RWPE2 (cell line): ENCODE results near the gene LRRN4CL.
A peak's percentile ranks its signal among the peaks of the same experiment; 100 is the strongest.

Experiments
- ATAC-seq: fragments of 200-7000 bp; cut with Tn5 transposase; 3 replicates; pipeline ENCODE4 v1.9.1; 2021; ENCODE audit warnings: low read depth
- DNase-seq: peaks from one replicate; pipeline ENCODE4 v3.0.0-alpha.2; 2020; ENCODE audit warnings: low spot score
- H3K27ac ChIP-seq: fragments of 450-650 bp; 2 replicates; pipeline ENCODE4 v1.5.1; 2017; ENCODE audit warnings: mild to moderate bottlenecking; ENCODE audit not compliant: poor library complexity, severe bottlenecking
- H3K27me3 ChIP-seq: fragments of 250-450 bp; sonication (Bioruptor Pico); 2 replicates; pipeline ENCODE4 v1.5.1; 2021; ENCODE audit warnings: mild to moderate bottlenecking, moderate library complexity; ENCODE audit not compliant: insufficient read depth, poor library complexity, severe bottlenecking
- H3K36me3 ChIP-seq: fragments of 250-450 bp; sonication (Bioruptor Pico); 2 replicates; pipeline ENCODE4 v1.5.1; 2020; ENCODE audit warnings: low read depth, mild to moderate bottlenecking, moderate library complexity
- H3K4me1 ChIP-seq: fragments of 250-450 bp; sonication (Bioruptor Pico); 2 replicates; pipeline ENCODE4 v1.5.1; 2021; ENCODE audit warnings: mild to moderate bottlenecking, moderate library complexity; ENCODE audit not compliant: insufficient read depth, poor library complexity, severe bottlenecking
- H3K4me3 ChIP-seq: fragments of 250-450 bp; sonication (Bioruptor Pico); 2 replicates; pipeline ENCODE4 v1.5.1; 2021; ENCODE audit warnings: mild to moderate bottlenecking, moderate library complexity; ENCODE audit not compliant: severe bottlenecking
- H3K9me3 ChIP-seq: fragments of 250-450 bp; sonication (Bioruptor Pico); 2 replicates; pipeline ENCODE4 v1.5.1; 2021; ENCODE audit warnings: mild to moderate bottlenecking, moderate library complexity; ENCODE audit not compliant: severe bottlenecking
- TF ChIP-seq, protein P1 (sequence below): fragments of 450-650 bp; IDR thresholded peaks from one replicate; pipeline ENCODE4 v1.5.1; 2017; ENCODE audit warnings: mild to moderate bottlenecking, moderate library complexity; ENCODE audit not compliant: poor library complexity, severe bottlenecking

The LRRN4CL gene

DNA sequence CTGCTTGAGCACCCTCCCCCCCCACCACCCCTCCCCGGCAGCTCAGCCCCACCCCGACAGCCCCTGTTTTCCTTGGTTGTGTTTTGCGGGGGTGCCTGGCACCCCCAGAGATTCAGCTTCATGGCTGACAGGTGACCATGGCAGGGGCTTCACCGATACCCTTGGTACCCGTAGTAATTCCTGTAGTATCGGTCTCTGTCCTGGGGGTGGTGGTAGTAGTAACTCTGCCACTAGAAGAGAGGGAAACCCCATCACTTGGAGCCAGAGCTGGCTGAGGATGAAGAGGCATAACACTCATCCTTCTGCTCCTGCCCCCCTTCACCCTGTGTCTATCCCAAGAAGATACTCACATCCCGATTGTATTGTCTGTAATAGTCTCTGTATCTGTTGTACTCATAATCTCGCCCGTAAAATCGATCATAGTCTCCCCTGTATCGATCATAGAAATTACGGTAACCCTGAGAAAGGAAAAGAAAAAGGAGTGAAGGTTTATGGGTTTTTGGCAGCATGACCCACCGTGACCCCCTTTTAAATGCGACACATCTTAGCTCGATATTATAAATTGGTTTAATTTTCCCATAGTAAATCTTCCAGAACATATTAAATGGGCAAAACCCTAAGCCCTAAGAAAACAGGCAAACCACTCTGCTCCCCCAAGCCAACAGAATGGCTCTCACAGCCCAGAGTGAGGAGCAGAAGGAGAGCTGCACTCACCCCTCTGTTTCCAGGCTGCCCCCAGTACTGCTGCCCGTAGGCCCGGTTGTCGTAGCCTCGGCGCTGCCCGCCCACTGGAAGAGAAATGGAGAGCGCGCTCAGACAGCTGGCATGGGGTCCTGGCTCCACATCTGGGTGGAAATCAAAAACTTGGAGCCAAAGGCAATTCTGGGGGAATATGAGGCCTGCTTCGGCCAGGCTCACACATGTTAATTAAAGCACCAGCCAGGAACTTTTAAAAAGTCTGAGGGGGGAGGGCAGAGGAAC, 26.1 kb upstream of the LRRN4CL start:
- no peaks in the 10 kb centered on the region for H3K4me1 ChIP-seq

DNA sequence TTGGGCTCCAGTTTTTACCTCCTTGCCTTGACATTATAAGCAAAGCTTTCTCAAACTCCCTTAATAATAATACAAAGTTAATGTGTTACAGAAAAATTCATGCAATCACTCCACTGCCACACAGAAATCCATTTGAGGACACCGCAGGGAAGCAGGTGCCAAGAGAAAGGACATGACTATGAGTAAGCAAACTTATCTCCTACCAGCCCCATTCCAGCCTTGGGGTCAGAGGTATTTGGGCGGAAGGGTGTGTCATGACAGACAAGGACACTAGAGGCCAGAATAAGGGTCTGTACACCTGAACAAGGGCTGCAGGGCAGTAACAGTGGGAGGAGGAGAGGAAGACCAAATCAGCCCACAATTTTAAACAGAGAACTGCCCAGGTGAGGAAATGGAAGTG, 24.0 kb upstream of the LRRN4CL start:
- ATAC-seq, result no peak
- H3K36me3 ChIP-seq, result peaks cover 76% of the 10 kb centered on the region
- H3K4me1 ChIP-seq, result no peaks in the 10 kb centered on the region
- H3K27me3 ChIP-seq, result no peaks in the 10 kb centered on the region
- TF ChIP-seq, protein P1, sequence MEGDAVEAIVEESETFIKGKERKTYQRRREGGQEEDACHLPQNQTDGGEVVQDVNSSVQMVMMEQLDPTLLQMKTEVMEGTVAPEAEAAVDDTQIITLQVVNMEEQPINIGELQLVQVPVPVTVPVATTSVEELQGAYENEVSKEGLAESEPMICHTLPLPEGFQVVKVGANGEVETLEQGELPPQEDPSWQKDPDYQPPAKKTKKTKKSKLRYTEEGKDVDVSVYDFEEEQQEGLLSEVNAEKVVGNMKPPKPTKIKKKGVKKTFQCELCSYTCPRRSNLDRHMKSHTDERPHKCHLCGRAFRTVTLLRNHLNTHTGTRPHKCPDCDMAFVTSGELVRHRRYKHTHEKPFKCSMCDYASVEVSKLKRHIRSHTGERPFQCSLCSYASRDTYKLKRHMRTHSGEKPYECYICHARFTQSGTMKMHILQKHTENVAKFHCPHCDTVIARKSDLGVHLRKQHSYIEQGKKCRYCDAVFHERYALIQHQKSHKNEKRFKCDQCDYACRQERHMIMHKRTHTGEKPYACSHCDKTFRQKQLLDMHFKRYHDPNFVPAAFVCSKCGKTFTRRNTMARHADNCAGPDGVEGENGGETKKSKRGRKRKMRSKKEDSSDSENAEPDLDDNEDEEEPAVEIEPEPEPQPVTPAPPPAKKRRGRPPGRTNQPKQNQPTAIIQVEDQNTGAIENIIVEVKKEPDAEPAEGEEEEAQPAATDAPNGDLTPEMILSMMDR, result no peak
- H3K9me3 ChIP-seq, result no peaks in the 10 kb centered on the region
- H3K27ac ChIP-seq, result no peak overlapping the region
- no peak for DNase-seq
- no peak overlapping the region for H3K4me3 ChIP-seq

More for the DNA sequence above, 26.1 kb upstream of the LRRN4CL start:
- Histone ChIP-seq H3K9me3 (no peaks in the 10 kb centered on the region), H3K4me3 (no peak overlapping the region), H3K36me3 (peaks cover 92% of the 10 kb centered on the region), H3K27ac (no peak overlapping the region), H3K27me3 (no peaks in the 10 kb centered on the region)
- ATAC-seq, result no peak
- TF ChIP-seq, protein P1, result no peak
- no peak for DNase-seq

DNA sequence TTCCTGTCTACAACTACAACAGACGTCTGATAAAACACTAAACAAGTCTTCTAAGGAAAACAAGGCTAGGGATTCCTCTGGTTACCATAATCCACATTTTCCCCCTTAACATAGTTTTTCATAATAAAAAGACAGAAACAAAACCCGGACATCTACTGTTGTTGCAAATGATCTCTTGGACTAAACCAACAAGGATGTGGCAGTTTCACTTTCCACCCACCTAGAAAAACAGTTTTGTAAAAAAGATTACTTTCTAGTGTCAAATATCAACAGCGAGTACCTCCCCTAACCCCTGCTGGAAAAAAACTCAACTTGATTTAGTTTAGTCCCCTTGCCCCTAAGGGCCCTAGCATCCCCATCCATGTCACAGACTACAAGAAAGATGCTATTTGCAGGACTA, 23.5 kb upstream of the LRRN4CL start:
- Histone ChIP-seq H3K4me3 (no peak overlapping the region), H3K9me3 (no peaks in the 10 kb centered on the region), H3K27ac (no peak overlapping the region), H3K4me1 (no peaks in the 10 kb centered on the region), H3K27me3 (no peaks in the 10 kb centered on the region), H3K36me3 (peaks cover 71% of the 10 kb centered on the region)
- TF ChIP-seq, protein P1, result no peak
- ATAC-seq (no peak), DNase-seq (no peak)

DNA sequence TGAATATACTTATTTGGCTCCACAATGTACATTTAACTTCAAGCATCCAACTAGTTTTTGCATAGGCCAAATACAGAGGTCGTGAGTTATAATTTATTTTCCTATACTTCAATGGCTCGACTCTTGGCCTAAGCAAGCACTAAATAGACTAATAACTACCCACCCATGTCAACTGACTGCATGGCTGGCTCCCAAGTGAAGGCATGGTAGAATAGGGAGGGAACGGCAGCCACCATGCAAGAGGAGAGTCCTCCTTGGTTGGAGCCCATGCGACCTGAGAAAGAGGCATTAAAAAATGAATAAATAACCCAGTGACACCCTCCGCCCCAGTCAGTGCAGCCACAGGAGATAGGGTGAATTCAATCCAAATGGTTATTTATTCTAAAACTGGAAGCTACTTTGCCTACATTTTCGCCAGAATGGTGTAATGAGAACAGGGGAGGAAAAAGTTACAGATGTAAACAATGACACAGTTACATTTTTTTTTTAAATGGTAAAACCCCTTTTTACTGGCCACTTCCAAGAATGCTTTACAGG, 23.0 kb upstream of the LRRN4CL start:
- TF ChIP-seq, protein P1, result no peak
- no peak overlapping the region for H3K27ac ChIP-seq

DNA sequence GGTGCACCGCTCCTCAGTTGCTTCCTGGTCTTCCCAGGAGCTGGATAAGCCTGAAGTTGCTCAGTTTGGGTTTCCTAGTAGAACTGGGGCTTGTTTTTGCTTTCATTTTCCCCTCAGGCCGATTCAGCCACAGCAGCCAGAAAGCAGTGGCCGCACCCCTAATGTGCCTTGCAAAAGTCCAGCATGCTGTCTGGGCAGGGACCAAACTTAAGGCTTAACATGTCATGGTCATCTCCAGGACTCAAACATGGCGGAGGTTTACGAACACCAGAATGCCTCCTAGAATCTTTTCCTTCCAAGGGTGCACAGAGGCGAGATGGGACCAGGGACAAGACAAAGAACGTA, 20.6 kb upstream of the LRRN4CL start:
- Histone ChIP-seq H3K36me3 (peaks cover 44% of the 10 kb centered on the region), H3K4me1 (peaks cover 2% of the 10 kb centered on the region), H3K4me3 (peak overlapping the region; percentile 41), H3K27me3 (no peaks in the 10 kb centered on the region), H3K27ac (peak overlapping the region; percentile 81), H3K9me3 (no peaks in the 10 kb centered on the region)
- DNase-seq (no peak), ATAC-seq (no peak)
- TF ChIP-seq, protein P1, result no peak

More for the DNA sequence above, 23.0 kb upstream of the LRRN4CL start:
- H3K4me3 ChIP-seq, result no peak overlapping the region
- H3K27me3 ChIP-seq, result no peaks in the 10 kb centered on the region
- H3K4me1 ChIP-seq, result no peaks in the 10 kb centered on the region
- H3K36me3 ChIP-seq, result peaks cover 66% of the 10 kb centered on the region
- H3K9me3 ChIP-seq, result no peaks in the 10 kb centered on the region
- no peak for ATAC-seq
- DNase-seq, result no peak
